NCI-H1436 treated with DMSO at 0.1 percent for 48 hours (cell line): ENCODE results near the gene GAD2.

Experiments used
- DNase-seq: peaks from one replicate; lab custom pipeline; 2025; lab: John Stamatoyannopoulos, UW

Gene GAD2

GRCh38 chr10:26216585-26217395, at the start of gene GAD2:
Gene GAD2, plus strand, starts transcription at chr10:26216774. Its CDS starts 36 bp downstream, at chr10:26216810.
- DNase-seq = no peak

GRCh38 chr10:26169466-26169865, 47.1 kb upstream of the GAD2 start:
- no peak for DNase-seq

- no peak for DNase-seq
These were observed 44.4 kb upstream of the GAD2 start for GRCh38 chr10:26172131-26172530.

GRCh38 chr10:26173837-26174236, 42.7 kb upstream of the GAD2 start:
- DNase-seq = no peak

GRCh38 chr10:26177341-26177740, 39.2 kb upstream of the GAD2 start:
- DNase-seq = no peak

GRCh38 chr10:26194275-26194674, 22.3 kb upstream of the GAD2 start:
- no peak for DNase-seq

- DNase-seq = no peak
These were observed 19.3 kb upstream of the GAD2 start for GRCh38 chr10:26197248-26197647.

GRCh38 chr10:26198119-26198518, 18.5 kb upstream of the GAD2 start:
- no peak for DNase-seq

GRCh38 chr10:26199841-26200240, 16.7 kb upstream of the GAD2 start:
- no peak for DNase-seq

GRCh38 chr10:26205223-26205622, 11.4 kb upstream of the GAD2 start:
- no peak for DNase-seq

GRCh38 chr10:26211781-26212444, 4.7 kb upstream of the GAD2 start:
- no peak for DNase-seq

GRCh38 chr10:26212511-26212910, 4.1 kb upstream of the GAD2 start:
- no peak for DNase-seq

GRCh38 chr10:26213157-26213800, 3.3 kb upstream of the GAD2 start:
- DNase-seq = no peak

- DNase-seq = peak; percentile 99
These were observed 2.6 kb upstream of the GAD2 start for GRCh38 chr10:26214004-26214403.

- DNase-seq = no peak
These were observed 1.8 kb upstream of the GAD2 start for GRCh38 chr10:26214551-26215395.

- no peak for DNase-seq
These were observed 1.1 kb upstream of the GAD2 start for GRCh38 chr10:26215396-26215934.

GRCh38 chr10:26215935-26216584, 514 bp upstream of the GAD2 start:
- DNase-seq = no peak

- DNase-seq = no peak
These were observed 967 bp downstream of the GAD2 start for GRCh38 chr10:26217396-26218086.

- DNase-seq = no peak
These were observed 3.1 kb downstream of the GAD2 start for GRCh38 chr10:26219676-26220075.

- DNase-seq = no peak
These were observed 4.3 kb downstream of the GAD2 start for GRCh38 chr10:26220901-26221300.

- DNase-seq = no peak
These were observed 5.0 kb downstream of the GAD2 start for GRCh38 chr10:26221541-26221940.
